Hematopoietic multipotent progenitor cell (in vitro differentiated cells): Measurements from ENCODE around the gene GRIP1. TPM values are rescaled to one million over a fixed set of nuclear protein-coding genes. Genes with fewer than 3 reads are reported as not detected.

ENCODE experiments used
- DNase-seq, 3 donors: peaks; one replicate each; pipeline ENCODE4 v3.0.0-alpha.2; 2011 to 2015; ENCODE audit warnings: low read depth in 2 of 3, low spot score in 2 of 3
- small RNA-seq: library from RNA; depleted of rRNA; stranded (forward); fragments of <200 nt; gene quantifications from one replicate; pipeline ENCODE3, GENCODE V24; 2012
- total RNA-seq: library from RNA; depleted of rRNA; stranded (reverse); fragments of >200 nt; gene quantifications from one replicate; pipeline ENCODE4 v1.2.3, GENCODE V29; 2012

GRIP1 gene
- total RNA-seq, 1 donor, result 0.54 TPM

GRCh38 chr12:66301944-66302826 is 376.7 kb downstream of the GRIP1 start, which contains the start of gene HELB:
TSS of gene HELB (plus strand) at chr12:66302493. CDS start at chr12:66302604, 111 bp downstream.
- peak; percentile 82 to 96 (median 92) for DNase-seq

GRCh38 chr12:66297923-66298322 is 381.0 kb downstream of the GRIP1 start:
- no peak for DNase-seq

Small RNAs within 50 kb of the gene (small RNA-seq; reads per million reads assigned to genes)
- not detected for gene OSBPL9P5
